Endothelial cell of umbilical vein (primary cell): ENCODE measurements around the gene PIK3R4. TPM values are rescaled to one million over a fixed set of nuclear protein-coding genes. Genes with fewer than 3 reads are reported as not detected.

Experiments used
- BruUV-seq: library from RNA; stranded (reverse); fragments of 400-500 nt; replicated peaks from 2 replicates; lab custom pipeline; 2021; lab: Mats Ljungman, UMichigan
- CTCF ChIA-PET: fragments of 300-600, 350-600 bp; sonication (Branson Sonifier 250); formaldehyde crosslinking; loops from one replicate; lab custom pipeline; 2021; ENCODE audit warnings: antibody characterized with exemption, inconsistent platforms; lab: Charles Lee
- POLR2A ChIA-PET: fragments of 300-600, 350-600 bp; sonication (Branson Sonifier 250); formaldehyde crosslinking; loops from one replicate; lab custom pipeline; 2021; ENCODE audit warnings: antibody characterized with exemption, inconsistent platforms; lab: Charles Lee
- DNase-seq: peaks from one replicate; pipeline ENCODE4 v3.0.0-alpha.2; 2011; ENCODE audit warnings: low read depth, low spot score
- FAIRE-seq: peaks from 2 replicates; lab custom pipeline; 2011; peaks lifted over from hg19 to GRCh38; lab: Jason Lieb, UNC
- H2AFZ ChIP-seq: 2 replicates; pipeline ENCODE4 v1.6.0; 2012; ENCODE audit warnings: low read depth, low read length, control low read depth, inconsistent platforms
- H3K27ac ChIP-seq: 2 replicates; pipeline ENCODE4 v1.5.1; 2011; ENCODE audit warnings: low read depth, mild to moderate bottlenecking, control low read depth, low read length, moderate library complexity; ENCODE audit not compliant: insufficient read depth
- H3K27me3 ChIP-seq, 2 experiments: 2 replicates each; pipeline versions ENCODE4 v1.6.0 to v1.6.1; 2011; ENCODE audit warnings: low read length in 2 of 2, mixed read lengths in 1 of 2; ENCODE audit not compliant: control insufficient read depth in 2 of 2, insufficient read depth in 2 of 2
- H3K36me3 ChIP-seq, 2 experiments: 2 replicates in 1 of 2; 3 replicates in 1 of 2; pipeline ENCODE4 v1.5.1; 2011; ENCODE audit warnings: low read length in 2 of 2, mild to moderate bottlenecking in 1 of 2, moderate library complexity in 1 of 2; ENCODE audit not compliant: control insufficient read depth in 2 of 2, insufficient read depth in 2 of 2; ENCODE audit errors: extremely low read depth in 1 of 2
- H3K4me1 ChIP-seq: 3 replicates; pipeline ENCODE4 v1.5.1; 2011; ENCODE audit warnings: mild to moderate bottlenecking, low read length; ENCODE audit not compliant: control insufficient read depth, insufficient read depth; ENCODE audit errors: extremely low read depth
- H3K4me2 ChIP-seq: 2 replicates; pipeline ENCODE4 v1.6.1; 2011; ENCODE audit warnings: low read length, control low read depth, mixed read lengths; ENCODE audit not compliant: insufficient read depth
- H3K4me3 ChIP-seq, 3 experiments: fragments of 200-600 bp in 1 of 3; sonication (generic), shearing (Covaris generic) in 1 of 3; replicated peaks in 1 of 3; 2 replicates each; pipeline ENCODE4 v1.5.1; 2011 to 2016; ENCODE audit warnings: control low read depth in 3 of 3, low read length in 3 of 3, mild to moderate bottlenecking in 2 of 3, inconsistent platforms in 1 of 3, low read depth in 1 of 3, moderate library complexity in 1 of 3; ENCODE audit not compliant: insufficient read depth in 1 of 3
- H3K79me2 ChIP-seq: 2 replicates; pipeline ENCODE4 v1.6.0; 2012; ENCODE audit warnings: low read length, inconsistent platforms; ENCODE audit not compliant: control insufficient read depth, insufficient read depth
- H3K9ac ChIP-seq: replicated peaks from 2 replicates; pipeline ENCODE3; 2011; ENCODE audit warnings: low read length, control low read depth; ENCODE audit not compliant: insufficient read depth; ENCODE audit errors: extremely low read depth
- H3K9me1 ChIP-seq: replicated peaks from 3 replicates; pipeline ENCODE4 v1.6.0; 2011; ENCODE audit warnings: mild to moderate bottlenecking, low read length; ENCODE audit not compliant: control insufficient read depth, insufficient read depth; ENCODE audit errors: extremely low read depth
- H3K9me3 ChIP-seq: replicated peaks from 2 replicates; pipeline ENCODE4 v1.5.1; 2012; ENCODE audit warnings: low read length, inconsistent platforms; ENCODE audit not compliant: control insufficient read depth, insufficient read depth
- H4K20me1 ChIP-seq: replicated peaks from 2 replicates; pipeline ENCODE3; 2011; ENCODE audit warnings: mild to moderate bottlenecking, low read length; ENCODE audit not compliant: control insufficient read depth, insufficient read depth; ENCODE audit errors: extremely low read depth
- EZH2 ChIP-seq: IDR thresholded peaks from 2 replicates; pipeline ENCODE4 v1.6.1; 2012; ENCODE audit warnings: borderline replicate concordance, low read depth, mild to moderate bottlenecking, moderate library complexity, low read length, inconsistent platforms; ENCODE audit not compliant: severe bottlenecking
- FOS ChIP-seq: IDR thresholded peaks from 2 replicates; pipeline ENCODE4 v1.6.1; 2011; ENCODE audit warnings: mild to moderate bottlenecking, low read length, moderate library complexity, borderline replicate concordance; ENCODE audit not compliant: insufficient read depth
- GATA2 ChIP-seq: IDR thresholded peaks from 2 replicates; pipeline ENCODE4 v1.7.0; 2011; ENCODE audit warnings: low read depth, mild to moderate bottlenecking, moderate library complexity, mixed read lengths, low read length; ENCODE audit not compliant: insufficient read length, insufficient read depth
- JUN ChIP-seq: IDR thresholded peaks from 2 replicates; pipeline ENCODE4 v1.6.1; 2011; ENCODE audit warnings: borderline replicate concordance, low read depth; ENCODE audit not compliant: insufficient read length, insufficient read depth
- MYC ChIP-seq: IDR thresholded peaks from one replicate; pipeline ENCODE4 v1.6.1; 2011; ENCODE audit warnings: mild to moderate bottlenecking, low read depth, low read length
- POLR2AphosphoS5 ChIP-seq: IDR thresholded peaks from 2 replicates; pipeline ENCODE4 v1.6.1; 2012; ENCODE audit warnings: low read depth, mild to moderate bottlenecking, control low read depth, low read length, moderate library complexity; ENCODE audit not compliant: insufficient read depth
- dilution Hi-C: fragments of 300-500 bp; cut with MboI; formaldehyde crosslinking; loops from one replicate; pipeline ENCODE4 v1.15.0; 2019; ENCODE audit warnings: low sequenced_read_pairs; ENCODE audit not compliant: extremely low pct_ligation_motif_present
- intact Hi-C: fragments of 100-400 bp; cut with micrococcal nuclease; formaldehyde crosslinking; loops from one replicate; pipeline ENCODE4 v1.10.0; 2022
- polyA plus RNA-seq, 4 experiments: library from polyadenylated mRNA; depleted of rRNA in 3 of 4; stranded (reverse) in 3 of 4; unstranded in 1 of 4; fragments of >200 nt; gene quantifications; 2 replicates each; pipeline versions ENCODE4 v1.2.1 to v1.2.3, GENCODE V29; 2011 to 2012; ENCODE audit warnings: missing spikeins in 1 of 4
- total RNA-seq: library from RNA; stranded (reverse); gene quantifications from 2 replicates; pipeline ENCODE4 v1.2.3, GENCODE V29; 2021
- TF ChIP-seq, protein P1 (sequence below), 2 donors: IDR thresholded peaks; 1 replicate in 1 of 2; 2 replicates in 1 of 2; pipeline ENCODE4 v1.5.1; 2011; ENCODE audit warnings: low read length in 2 of 2, mild to moderate bottlenecking in 2 of 2, moderate library complexity in 2 of 2, control low read depth in 1 of 2, inconsistent platforms in 1 of 2, low read depth in 1 of 2; ENCODE audit not compliant: insufficient read depth in 1 of 2; ENCODE audit errors: extremely low read depth in 1 of 2
- TF ChIP-seq, protein P2 (sequence below): IDR thresholded peaks from 2 replicates; pipeline ENCODE4 v1.6.1; 2011; ENCODE audit not compliant: insufficient read depth, insufficient read length

Gene PIK3R4
- total and polyA plus RNA-seq, 2 donors (not counting 3 experiments of a cell fraction or from before 2014, with no cell fraction given) = 23.0 to 43.1 TPM

DNA sequence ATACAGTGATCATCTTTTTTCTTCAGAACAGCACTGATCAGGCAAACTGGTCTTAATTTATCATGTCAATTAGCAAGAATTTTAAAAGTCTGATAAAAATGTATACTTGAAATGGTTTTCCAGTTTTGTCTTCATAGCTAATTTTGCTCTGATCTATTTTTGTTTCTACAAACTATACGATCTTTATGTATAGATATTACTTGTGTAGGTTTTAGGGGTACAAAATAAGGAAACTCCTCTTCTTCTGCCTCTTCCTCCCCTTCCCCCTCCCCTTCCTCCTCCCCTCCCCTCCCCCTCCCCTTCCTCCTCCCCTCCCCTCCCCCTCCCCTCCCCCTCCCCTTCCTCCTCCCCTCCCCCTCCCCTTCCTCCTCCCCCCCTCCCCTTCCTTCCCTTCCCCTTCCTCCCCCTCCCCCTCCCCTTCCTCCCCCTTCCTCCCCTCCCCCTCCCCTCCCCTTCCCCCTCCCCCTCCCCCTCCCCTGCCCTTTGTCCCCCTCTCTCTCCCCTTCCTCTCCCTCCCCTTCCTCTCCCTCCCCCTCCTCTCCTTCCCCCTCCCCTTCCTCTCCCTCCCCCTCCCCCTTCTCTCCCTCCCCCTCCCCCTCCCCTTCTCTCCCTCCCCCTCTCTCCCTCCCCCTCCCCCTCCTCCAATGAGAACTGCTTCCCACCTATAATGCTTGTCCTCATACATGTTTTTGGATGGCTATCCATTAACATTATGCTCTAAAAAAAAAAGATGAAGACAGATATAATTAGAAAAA, 110.0 kb downstream of the PIK3R4 start:
- no peaks in the 10 kb centered on the region for H3K36me3 ChIP-seq
- H3K9me1 ChIP-seq = no peaks in the 10 kb centered on the region
- H3K27me3 ChIP-seq = no peaks in the 10 kb centered on the region
- TF ChIP-seq EZH2 = no peak
- TF ChIP-seq POLR2AphosphoS5 = no peak
- no peak for TF ChIP-seq FOS
- no peak for TF ChIP-seq JUN
- TF ChIP-seq, protein P1, sequence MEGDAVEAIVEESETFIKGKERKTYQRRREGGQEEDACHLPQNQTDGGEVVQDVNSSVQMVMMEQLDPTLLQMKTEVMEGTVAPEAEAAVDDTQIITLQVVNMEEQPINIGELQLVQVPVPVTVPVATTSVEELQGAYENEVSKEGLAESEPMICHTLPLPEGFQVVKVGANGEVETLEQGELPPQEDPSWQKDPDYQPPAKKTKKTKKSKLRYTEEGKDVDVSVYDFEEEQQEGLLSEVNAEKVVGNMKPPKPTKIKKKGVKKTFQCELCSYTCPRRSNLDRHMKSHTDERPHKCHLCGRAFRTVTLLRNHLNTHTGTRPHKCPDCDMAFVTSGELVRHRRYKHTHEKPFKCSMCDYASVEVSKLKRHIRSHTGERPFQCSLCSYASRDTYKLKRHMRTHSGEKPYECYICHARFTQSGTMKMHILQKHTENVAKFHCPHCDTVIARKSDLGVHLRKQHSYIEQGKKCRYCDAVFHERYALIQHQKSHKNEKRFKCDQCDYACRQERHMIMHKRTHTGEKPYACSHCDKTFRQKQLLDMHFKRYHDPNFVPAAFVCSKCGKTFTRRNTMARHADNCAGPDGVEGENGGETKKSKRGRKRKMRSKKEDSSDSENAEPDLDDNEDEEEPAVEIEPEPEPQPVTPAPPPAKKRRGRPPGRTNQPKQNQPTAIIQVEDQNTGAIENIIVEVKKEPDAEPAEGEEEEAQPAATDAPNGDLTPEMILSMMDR (IDR thresholded peaks at IDR 0.05; ENCODE audit: extremely low read depth in 1 of 2, insufficient read depth in 1 of 2, low read depth in 1 of 2, low read length in 2 of 2) = no peak
- no peak for TF ChIP-seq GATA2
- TF ChIP-seq MYC = no peak
- TF ChIP-seq, protein P2, sequence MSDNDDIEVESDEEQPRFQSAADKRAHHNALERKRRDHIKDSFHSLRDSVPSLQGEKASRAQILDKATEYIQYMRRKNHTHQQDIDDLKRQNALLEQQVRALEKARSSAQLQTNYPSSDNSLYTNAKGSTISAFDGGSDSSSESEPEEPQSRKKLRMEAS = no peak
- intact Hi-C loops = no loop called here
- no peaks in the 10 kb centered on the region for H4K20me1 ChIP-seq
- H3K4me1 ChIP-seq = no peaks in the 10 kb centered on the region
- no peaks in the 10 kb centered on the region for H3K79me2 ChIP-seq
- H3K4me2 ChIP-seq = no peak overlapping the region
- DNase-seq (no peak), FAIRE-seq (no peak)
- BruUV-seq = no TSS peak
- ChIA-PET POLR2A (no interaction called here), CTCF (no interaction called here)
- H3K27ac ChIP-seq = no peak overlapping the region
- dilution Hi-C loops = no loop called here
- no peak overlapping the region for H3K9ac ChIP-seq
- no peak overlapping the region for H3K4me3 ChIP-seq
- H2AFZ ChIP-seq = no peak overlapping the region
- no peaks in the 10 kb centered on the region for H3K9me3 ChIP-seq
